Panc1 (cell line): Measurements from ENCODE around the gene HACD2. TPM values are rescaled to one million over a fixed set of nuclear protein-coding genes. Genes with fewer than 3 reads are reported as not detected.

Experiments used
- ATAC-seq: fragments of 200-7000 bp; cut with Tn5 transposase; 2 replicates; pipeline ENCODE4 v1.9.1; 2020; ENCODE audit warnings: mild to moderate bottlenecking, moderate library complexity
- BruUV-seq: library from RNA; stranded (reverse); fragments of 400-500 nt; replicated peaks from 2 replicates; lab custom pipeline; 2021; lab: Mats Ljungman, UMichigan
- CTCF ChIA-PET: fragments of 300-600 bp; sonication (Branson Sonifier 250); formaldehyde crosslinking; loops from one replicate; lab custom pipeline; 2022; ENCODE audit warnings: antibody characterized with exemption; lab: Charles Lee
- POLR2A ChIA-PET: fragments of 300-600 bp; sonication (Branson Sonifier 250); formaldehyde crosslinking; loops from one replicate; lab custom pipeline; 2022; ENCODE audit warnings: antibody characterized with exemption; lab: Charles Lee
- DNase-seq: peaks from one replicate; pipeline ENCODE4 v3.0.0-alpha.2; 2010; ENCODE audit warnings: low read depth, low spot score
- H3K27ac ChIP-seq: 2 replicates; pipeline ENCODE4 v1.5.1; 2011; ENCODE audit warnings: mild to moderate bottlenecking, low read length, inconsistent platforms
- H3K27me3 ChIP-seq: fragments of 200-500 bp; sonication (Bioruptor generic); 2 replicates; pipeline ENCODE4 v1.6.0; 2014; ENCODE audit warnings: low read length, inconsistent platforms; ENCODE audit not compliant: control insufficient read depth, insufficient read depth
- H3K36me3 ChIP-seq: fragments of 200-500 bp; sonication (Bioruptor generic); 2 replicates; pipeline ENCODE4 v1.5.1; 2014; ENCODE audit warnings: inconsistent platforms, mild to moderate bottlenecking, low read length, moderate library complexity; ENCODE audit not compliant: control insufficient read depth, insufficient read depth
- H3K4me1 ChIP-seq: 2 replicates; pipeline ENCODE4 v1.5.1; 2011; ENCODE audit warnings: inconsistent platforms, mild to moderate bottlenecking, low read length, moderate library complexity; ENCODE audit not compliant: control insufficient read depth, insufficient read depth
- H3K4me3 ChIP-seq, 2 experiments: 2 replicates each; pipeline ENCODE4 v1.5.1; 2011 to 2012; ENCODE audit warnings: low read depth in 2 of 2, low read length in 2 of 2, mild to moderate bottlenecking in 2 of 2, inconsistent platforms in 1 of 2, moderate library complexity in 1 of 2
- H3K9me3 ChIP-seq: fragments of 200-500 bp; sonication (Bioruptor generic); 2 replicates; pipeline ENCODE4 v1.5.1; 2014; ENCODE audit warnings: low read depth, mild to moderate bottlenecking, inconsistent platforms, low read length, moderate library complexity; ENCODE audit not compliant: control insufficient read depth, insufficient read depth
- CTCF ChIP-seq: fragments of 450-650 bp; IDR thresholded peaks from 2 replicates; pipeline ENCODE4 v1.5.1; 2017; ENCODE audit warnings: mild to moderate bottlenecking
- POLR2AphosphoS5 ChIP-seq: IDR thresholded peaks from 2 replicates; pipeline ENCODE4 v1.6.1; 2012; ENCODE audit warnings: mild to moderate bottlenecking, low read depth, low read length, moderate library complexity
- REST ChIP-seq, 2 experiments: IDR thresholded peaks; 2 replicates each; pipeline ENCODE4 v1.6.1; 2011 to 2012; ENCODE audit warnings: low read depth in 2 of 2, control low read depth in 1 of 2, low read length in 1 of 2, mild to moderate bottlenecking in 1 of 2, moderate library complexity in 1 of 2; ENCODE audit not compliant: insufficient read depth in 1 of 2
- SIN3A ChIP-seq: IDR thresholded peaks from 2 replicates; pipeline ENCODE4 v1.6.1; 2012; ENCODE audit warnings: low read depth, mild to moderate bottlenecking, low read length, moderate library complexity, borderline replicate concordance; ENCODE audit not compliant: insufficient read depth
- TCF7L2 ChIP-seq: IDR thresholded peaks from 2 replicates; pipeline ENCODE4 v1.6.1; 2011; ENCODE audit warnings: mild to moderate bottlenecking, low read depth, low read length, inconsistent platforms
- in situ Hi-C: cut with HindIII; loops from 2 replicates; pipeline ENCODE4 v1.10.0; 2016; ENCODE audit warnings: low sequenced_read_pairs, low pct_unique_long_range_greater_than_20kb
- intact Hi-C: fragments of 100-400 bp; cut with micrococcal nuclease; formaldehyde crosslinking; loops from one replicate; pipeline ENCODE4 v1.10.0; 2022; ENCODE audit not compliant: unreplicated experiment
- total RNA-seq: library from RNA; stranded (reverse); gene quantifications from one replicate; pipeline ENCODE4 v1.2.1, GENCODE V29; 2021; ENCODE audit not compliant: unreplicated experiment

The HACD2 gene
- total RNA-seq, 1 experiment from 2014 or later, result 58.6 TPM

GRCh38 chr3:123493912-123494311 is 90.9 kb downstream of the HACD2 start:
- DNase-seq, result no peak
- H3K27me3 ChIP-seq, result no peaks in the 10 kb centered on the region
- POLR2A ChIA-PET, result no interaction called here
- CTCF ChIA-PET, result interaction anchor here (0.7 kb wide), 1 partner anchor 68 kb away, joined by 6 read pairs; no protein-coding TSS in a partner anchor
- no peaks in the 10 kb centered on the region for H3K9me3 ChIP-seq
- no peak overlapping the region for H3K4me3 ChIP-seq
- no TSS peak for BruUV-seq
- ATAC-seq, result no peak
- H3K27ac ChIP-seq, result no peak overlapping the region
- no peaks in the 10 kb centered on the region for H3K4me1 ChIP-seq
- in situ Hi-C loops, result no loop called here
- TF ChIP-seq POLR2AphosphoS5 (no peak), SIN3A (no peak), REST (IDR thresholded peaks at IDR 0.05; ENCODE audit: insufficient read depth in 1 of 2, low read depth in 2 of 2, low read length in 1 of 2) (no peak), TCF7L2 (no peak), CTCF (no peak)
- peaks cover 12% of the 10 kb centered on the region; the same call in 1 of the 2 replicates for H3K36me3 ChIP-seq
- intact Hi-C loops, result no loop called here

- TF ChIP-seq TCF7L2 (no peak), POLR2AphosphoS5 (no peak), CTCF (no peak), REST (IDR thresholded peaks at IDR 0.05; ENCODE audit: insufficient read depth in 1 of 2, low read depth in 2 of 2, low read length in 1 of 2) (no peak), SIN3A (no peak)
- H3K27ac ChIP-seq, result no peak overlapping the region
- H3K4me1 ChIP-seq, result no peaks in the 10 kb centered on the region
- no peak overlapping the region for H3K4me3 ChIP-seq
- CTCF ChIA-PET, result interaction anchor here (0.7 kb wide), 1 partner anchor 131 kb away, joined by 3 read pairs; no protein-coding TSS in a partner anchor
- H3K36me3 ChIP-seq, result peaks cover 12% of the 10 kb centered on the region; the same call in 1 of the 2 replicates
- POLR2A ChIA-PET, result no interaction called here
- in situ Hi-C loops (no loop called here), intact Hi-C loops (no loop called here)
- DNase-seq, result no peak
- BruUV-seq, result no TSS peak
- no peak for ATAC-seq
- H3K9me3 ChIP-seq, result no peaks in the 10 kb centered on the region
- H3K27me3 ChIP-seq, result no peaks in the 10 kb centered on the region
Measured at GRCh38 chr3:123491966-123492587, 92.8 kb downstream of the HACD2 start.
